Activated CD8-positive, alpha-beta memory T cell treated with anti-CD3 and anti-CD28 coated beads, Interleukin-2, amount 50 U/mL, for 24 hours (primary cell): ENCODE data around the gene LDLRAD4.
"Not testable (repeated sequence)": the region's sequence is repeated elsewhere in the genome, so short reads cannot be mapped to it uniquely, and the experiment has no call there.

Source experiments
- DNase-seq: peaks from one replicate; pipeline ENCODE4 v3.0.0-alpha.2; 2020; ENCODE audit errors: extremely low read depth

Gene LDLRAD4

DNA sequence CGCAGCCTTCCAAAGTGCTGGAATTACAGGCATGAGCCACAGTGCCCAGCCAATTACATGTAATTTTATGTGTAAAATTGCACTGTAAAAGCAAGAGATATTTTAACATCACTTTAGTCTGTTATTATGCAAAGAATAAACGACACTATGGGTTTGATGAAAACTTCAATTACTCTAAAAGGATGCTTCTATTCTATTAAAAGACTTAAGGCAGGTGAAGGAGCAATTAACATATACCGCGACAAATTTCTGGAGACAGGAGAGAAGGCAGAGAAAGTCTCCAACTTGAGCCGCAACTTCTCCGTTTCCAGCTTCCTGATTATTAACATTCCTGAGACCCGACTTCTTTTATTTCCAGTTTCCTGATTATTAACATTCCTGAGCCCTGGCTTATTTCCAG is 454.1 kb downstream of the LDLRAD4 start:
- DNase-seq: no peak

DNA sequence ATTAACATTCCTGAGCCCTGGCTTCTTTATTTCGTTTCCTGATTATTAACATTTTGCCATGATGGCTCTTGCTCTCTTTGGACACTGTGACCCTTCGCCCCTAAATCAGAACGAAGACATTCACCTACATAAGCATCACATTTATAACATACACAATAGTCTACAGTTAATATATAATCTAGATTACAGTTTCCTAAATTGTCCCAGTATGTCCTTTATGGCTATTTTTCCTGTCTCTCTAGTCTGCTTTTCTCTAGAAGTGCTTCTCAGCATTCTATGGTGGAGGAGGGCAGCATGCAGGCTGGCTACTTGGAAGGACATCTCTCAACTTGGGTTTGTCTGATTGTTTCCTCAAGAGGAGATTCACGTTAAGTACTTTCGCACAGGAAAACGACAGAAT is 457.9 kb downstream of the LDLRAD4 start:
- no peak for DNase-seq

DNA sequence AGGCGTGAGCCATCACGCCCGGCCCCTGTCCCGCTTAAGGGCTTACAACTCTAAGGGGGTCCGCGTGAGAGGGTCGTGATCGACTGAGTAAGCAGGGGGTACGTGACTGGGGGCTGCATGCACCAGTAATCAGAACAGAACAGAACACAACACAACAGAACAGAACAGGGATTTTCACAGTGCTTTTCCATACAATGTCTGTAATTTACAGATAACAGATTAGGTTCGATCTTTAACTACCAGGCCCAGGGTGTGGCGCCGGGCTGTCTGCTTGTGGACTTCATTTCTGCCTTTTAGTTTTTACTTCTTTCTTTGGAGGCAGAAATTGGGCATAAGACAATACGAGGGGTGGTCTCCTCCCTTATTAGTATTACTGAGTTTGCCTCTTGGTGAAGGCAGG is 458.8 kb downstream of the LDLRAD4 start:
- not testable (repeated sequence) for DNase-seq

GRCh38 chr18:13680612-13681011 is 462.1 kb downstream of the LDLRAD4 start:
- DNase-seq: no peak

DNA sequence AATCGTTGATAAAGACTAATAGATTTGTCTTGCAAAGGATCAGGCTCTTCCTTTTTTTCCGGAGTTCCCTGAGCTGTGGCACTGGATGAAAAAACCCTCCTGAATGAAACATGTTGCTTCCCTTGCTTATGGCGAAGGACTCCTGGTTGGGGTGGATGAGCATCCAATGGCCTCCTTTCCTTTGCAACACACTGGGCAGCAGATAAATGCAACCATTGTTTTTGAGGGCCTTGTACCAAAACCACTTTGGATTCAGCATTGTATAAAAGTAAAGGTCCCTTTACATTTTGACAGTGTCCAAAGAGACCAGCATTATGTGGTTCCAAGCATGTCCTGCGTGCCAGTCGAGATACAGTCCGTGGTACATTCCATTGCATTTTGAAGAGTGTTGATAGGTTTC is 463.1 kb downstream of the LDLRAD4 start:
- DNase-seq: no peak

DNA sequence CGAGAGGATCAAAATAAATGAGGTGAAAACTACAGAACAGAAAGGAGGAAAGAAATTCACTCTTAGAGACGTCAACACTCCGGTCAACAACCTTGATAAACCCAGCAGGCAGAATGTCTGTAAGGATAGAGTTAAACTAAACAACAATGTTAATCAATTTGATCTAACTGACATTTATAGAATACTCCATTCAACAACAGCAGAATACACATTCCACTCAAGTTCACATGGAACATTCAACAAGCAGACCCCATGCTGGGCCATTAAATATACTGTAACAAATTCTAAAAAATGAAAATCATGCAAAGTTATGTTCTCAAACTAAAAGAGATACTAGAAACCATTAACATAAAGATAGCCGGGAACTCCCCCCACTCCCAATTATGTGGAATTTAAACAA is 466.0 kb downstream of the LDLRAD4 start:
- no peak for DNase-seq

- no peak for DNase-seq
Measured at GRCh38 chr18:13688191-13689136, 469.9 kb downstream of the LDLRAD4 start.

GRCh38 chr18:13690060-13690459 is 471.5 kb downstream of the LDLRAD4 start:
- DNase-seq: not testable (repeated sequence)

GRCh38 chr18:13695337-13695736 is 476.8 kb downstream of the LDLRAD4 start:
- not testable (repeated sequence) for DNase-seq

DNA sequence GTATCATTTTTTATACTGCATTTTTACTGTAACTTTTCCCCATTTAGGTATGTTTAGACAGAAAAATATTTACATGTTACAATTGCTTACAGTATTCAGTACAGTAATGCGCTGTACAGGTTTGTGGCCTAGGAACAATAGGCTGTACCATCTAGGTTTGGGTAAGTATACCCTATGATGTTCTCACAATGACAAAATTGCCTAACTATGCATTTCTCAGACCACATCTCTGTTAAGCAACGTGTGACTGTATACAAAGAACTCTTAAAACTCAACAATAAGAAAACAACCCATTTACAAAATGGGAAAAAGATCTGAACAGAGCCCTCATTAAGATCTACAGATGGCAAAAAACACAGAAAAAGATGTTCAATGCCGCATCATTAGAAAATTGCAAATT is 478.4 kb downstream of the LDLRAD4 start:
- no peak for DNase-seq

DNA sequence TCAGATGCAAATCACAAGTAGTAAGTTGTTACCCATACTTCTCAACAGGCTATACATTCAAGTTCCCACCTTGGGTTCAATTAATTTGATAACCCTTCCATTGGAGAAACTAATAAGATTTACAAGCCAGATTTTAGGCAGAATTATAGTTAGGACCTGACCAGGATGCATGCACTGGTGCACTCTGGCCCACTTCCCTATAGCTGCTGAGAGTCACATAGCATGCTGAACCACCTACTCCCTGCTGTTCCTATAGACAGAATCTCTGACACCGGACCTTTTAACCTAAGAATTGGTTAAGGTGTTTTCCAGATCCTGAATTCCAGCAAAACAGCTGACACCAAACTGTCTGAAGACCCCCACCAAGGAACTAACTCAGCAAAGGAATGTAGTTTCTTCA is 481.6 kb downstream of the LDLRAD4 start:
- no peak for DNase-seq
